ENCODE results near the gene BABAM1. TPM values are rescaled to one million over a fixed set of nuclear protein-coding genes. Genes with fewer than 3 reads are reported as not detected.
A peak's percentile ranks its signal among the peaks of the same experiment; 100 is the strongest.

Gene BABAM1
- 79.1 and 89.3 TPM in 2 replicates for total RNA-seq
- long read RNA-seq, transcript BABAM1-201 (9 exons, 1,472 nt): minor isoform, 16 of 81 reads
- long read RNA-seq, transcript BABAM1-208 (9 exons, 1,470 nt): major isoform, 47 of 81 reads
- long read RNA-seq, partial matches to known transcripts: 3 of 81 reads
- long read RNA-seq, other reads (novel, unspliced or antisense): 10 of 81 reads

DNA sequence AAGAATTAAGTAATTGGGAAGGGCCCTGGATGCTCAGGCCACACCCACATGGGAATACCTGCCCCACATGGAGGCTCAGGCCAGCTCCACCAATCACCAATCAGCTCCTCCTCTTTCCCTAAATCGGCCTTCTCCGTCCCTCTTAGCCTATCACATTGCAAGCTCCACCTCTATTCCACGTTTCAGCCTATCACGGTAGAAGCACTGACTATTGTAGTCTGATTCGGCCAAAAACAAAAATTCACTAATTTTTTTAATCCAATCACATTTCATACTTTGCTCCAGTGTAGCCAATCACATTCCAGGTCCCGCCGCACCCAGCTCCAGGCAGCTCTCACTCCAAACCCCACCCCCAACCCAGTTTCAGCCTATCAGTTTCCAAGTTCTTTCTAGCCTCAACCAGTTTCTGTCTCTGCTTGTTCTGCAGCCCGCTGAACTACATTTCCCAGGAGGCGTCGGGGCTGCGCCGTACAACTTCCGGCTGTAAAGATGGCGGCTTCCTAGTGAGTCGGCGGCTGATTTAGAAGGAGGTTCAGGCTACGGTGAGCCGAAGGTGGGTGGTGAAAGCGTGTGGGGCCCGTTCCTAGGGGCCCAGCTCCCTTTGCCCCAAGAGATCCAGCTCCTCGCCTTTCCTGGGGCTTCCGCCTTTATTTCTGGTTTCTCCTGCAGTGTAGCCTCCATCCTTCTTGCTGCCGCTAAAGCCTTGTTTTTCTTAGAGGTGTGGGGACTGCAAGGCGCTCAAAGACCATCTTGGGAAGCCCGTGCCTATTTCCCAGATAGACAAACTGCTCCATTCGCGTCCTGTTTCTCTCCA is at the start of gene BABAM1:
BABAM1 (plus strand) TSS at position 469 of the 814 bp plus-strand sequence. CDS start 1,364 bp downstream, outside the sequence.
- Mint-ChIP-seq H3K4me1 (peaks cover 14% of the 10 kb centered on the region), H3K9me3 (peaks cover 5% of the 10 kb centered on the region), H3K4me3 (peak within 1 kb of the TSS; percentile 90), H3K36me3 (ENCODE audit: low read depth) (peaks cover 3% of the 10 kb centered on the region), H3K27ac (ENCODE audit: unreplicated experiment) (peak within 1 kb of the TSS; percentile 10), H3K27me3 (ENCODE audit: low read depth) (peaks cover 2% of the 10 kb centered on the region)
- TF ChIP-seq, protein P1, sequence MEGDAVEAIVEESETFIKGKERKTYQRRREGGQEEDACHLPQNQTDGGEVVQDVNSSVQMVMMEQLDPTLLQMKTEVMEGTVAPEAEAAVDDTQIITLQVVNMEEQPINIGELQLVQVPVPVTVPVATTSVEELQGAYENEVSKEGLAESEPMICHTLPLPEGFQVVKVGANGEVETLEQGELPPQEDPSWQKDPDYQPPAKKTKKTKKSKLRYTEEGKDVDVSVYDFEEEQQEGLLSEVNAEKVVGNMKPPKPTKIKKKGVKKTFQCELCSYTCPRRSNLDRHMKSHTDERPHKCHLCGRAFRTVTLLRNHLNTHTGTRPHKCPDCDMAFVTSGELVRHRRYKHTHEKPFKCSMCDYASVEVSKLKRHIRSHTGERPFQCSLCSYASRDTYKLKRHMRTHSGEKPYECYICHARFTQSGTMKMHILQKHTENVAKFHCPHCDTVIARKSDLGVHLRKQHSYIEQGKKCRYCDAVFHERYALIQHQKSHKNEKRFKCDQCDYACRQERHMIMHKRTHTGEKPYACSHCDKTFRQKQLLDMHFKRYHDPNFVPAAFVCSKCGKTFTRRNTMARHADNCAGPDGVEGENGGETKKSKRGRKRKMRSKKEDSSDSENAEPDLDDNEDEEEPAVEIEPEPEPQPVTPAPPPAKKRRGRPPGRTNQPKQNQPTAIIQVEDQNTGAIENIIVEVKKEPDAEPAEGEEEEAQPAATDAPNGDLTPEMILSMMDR (conservative IDR thresholded peaks at IDR 0.05): no peak
- DNase-seq (ENCODE audit: low read depth, low spot score): peak; percentile 84

DNA sequence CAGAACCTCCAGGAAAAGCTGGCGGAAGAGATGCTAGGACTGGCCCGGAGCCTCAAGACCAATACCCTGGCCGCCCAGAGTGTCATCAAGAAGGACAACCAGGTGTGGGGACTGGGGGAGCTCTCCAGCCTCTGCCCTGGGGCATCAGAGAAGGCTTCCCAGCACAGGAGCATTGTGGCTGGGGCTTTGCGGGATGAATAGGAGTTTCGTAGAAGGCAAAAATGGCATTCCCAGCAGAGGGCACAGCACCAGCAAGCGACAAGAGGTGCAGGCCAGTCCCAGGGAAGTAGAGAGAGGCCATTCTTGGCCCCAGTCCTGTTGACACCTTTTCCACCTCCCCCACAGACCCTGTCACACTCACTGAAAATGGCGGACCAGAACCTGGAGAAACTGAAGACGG is 48.0 kb upstream of the BABAM1 start:
- no peak overlapping the region for H3K27ac Mint-ChIP-seq (ENCODE audit: unreplicated experiment)
- H3K9me3 Mint-ChIP-seq: no peaks in the 10 kb centered on the region
- TF ChIP-seq, protein P1 (conservative IDR thresholded peaks at IDR 0.05): no peak
- H3K4me3 Mint-ChIP-seq: peak overlapping the region; percentile 68
- H3K36me3 Mint-ChIP-seq (ENCODE audit: low read depth): peaks cover 2% of the 10 kb centered on the region
- H3K4me1 Mint-ChIP-seq: peaks cover 28% of the 10 kb centered on the region
- no peak for DNase-seq (ENCODE audit: low read depth, low spot score)
- H3K27me3 Mint-ChIP-seq (ENCODE audit: low read depth): peaks cover 3% of the 10 kb centered on the region

DNA sequence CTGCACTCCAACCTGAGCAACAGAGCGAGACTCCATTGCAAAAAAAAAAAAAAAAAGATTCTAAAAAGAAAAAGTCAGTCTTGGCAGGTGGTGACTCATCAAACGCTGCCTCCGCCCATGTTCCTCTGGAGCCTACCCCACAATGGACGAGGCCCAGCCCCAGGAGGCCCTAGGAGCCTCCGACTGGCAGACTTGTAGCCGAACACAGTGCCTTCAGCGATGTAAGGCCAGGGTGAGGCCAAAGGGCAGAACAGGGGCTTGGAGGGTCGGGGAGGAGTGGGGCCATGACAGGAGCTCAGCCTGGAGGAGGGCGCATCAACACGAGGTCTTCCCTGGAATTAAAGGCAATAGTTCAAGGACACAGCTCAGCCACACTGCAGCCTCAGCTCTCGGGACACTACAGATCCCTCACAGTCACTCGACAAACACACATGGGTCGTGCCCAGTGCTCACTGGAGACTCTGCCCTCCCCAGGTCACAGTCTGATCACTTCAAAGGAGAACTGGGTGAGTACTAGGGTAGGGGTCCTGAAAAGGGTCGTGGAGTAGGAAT is 47.0 kb upstream of the BABAM1 start:
- Mint-ChIP-seq H3K4me1 (peaks cover 19% of the 10 kb centered on the region), H3K36me3 (ENCODE audit: low read depth) (peaks cover 2% of the 10 kb centered on the region), H3K27ac (ENCODE audit: unreplicated experiment) (no peak overlapping the region), H3K4me3 (peak overlapping the region; percentile 47), H3K9me3 (no peaks in the 10 kb centered on the region), H3K27me3 (ENCODE audit: low read depth) (peaks cover under 1% of the 10 kb centered on the region)
- TF ChIP-seq, protein P1 (conservative IDR thresholded peaks at IDR 0.05): no peak
- DNase-seq (ENCODE audit: low read depth, low spot score): no peak

DNA sequence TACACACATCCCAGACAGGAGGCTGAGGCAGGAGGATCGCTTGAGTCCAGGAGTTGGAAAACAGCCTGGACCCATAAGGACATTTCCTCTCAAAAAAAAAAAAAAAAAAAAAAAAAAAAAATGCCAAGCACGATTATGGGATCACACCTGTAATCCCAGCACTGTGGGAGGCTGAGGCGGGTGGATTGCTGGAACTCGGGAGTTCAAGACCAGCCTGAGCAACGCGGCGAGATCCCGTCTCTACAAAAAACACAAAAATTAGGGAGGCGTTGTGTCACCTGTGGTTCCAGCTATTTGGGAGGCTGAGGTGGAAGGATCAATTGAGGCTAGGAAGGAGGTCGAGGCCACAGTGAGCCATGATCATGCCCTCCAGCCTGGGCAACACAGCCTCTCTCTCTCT is 42.2 kb upstream of the BABAM1 start:
- Mint-ChIP-seq H3K9me3 (no peaks in the 10 kb centered on the region), H3K27me3 (ENCODE audit: low read depth) (peaks cover 4% of the 10 kb centered on the region), H3K36me3 (ENCODE audit: low read depth) (no peaks in the 10 kb centered on the region), H3K27ac (ENCODE audit: unreplicated experiment) (no peak overlapping the region), H3K4me1 (peaks cover 10% of the 10 kb centered on the region), H3K4me3 (no peak overlapping the region)
- TF ChIP-seq, protein P1 (conservative IDR thresholded peaks at IDR 0.05): no peak
- no peak for DNase-seq (ENCODE audit: low read depth, low spot score)

- H3K36me3 Mint-ChIP-seq (ENCODE audit: low read depth): no peaks in the 10 kb centered on the region
- H3K4me1 Mint-ChIP-seq: peaks cover 5% of the 10 kb centered on the region
- DNase-seq (ENCODE audit: low read depth, low spot score): peak; percentile 94
- H3K9me3 Mint-ChIP-seq: no peaks in the 10 kb centered on the region
- TF ChIP-seq, protein P1 (conservative IDR thresholded peaks at IDR 0.05): no peak
- H3K27me3 Mint-ChIP-seq (ENCODE audit: low read depth): peaks cover 4% of the 10 kb centered on the region
- H3K4me3 Mint-ChIP-seq: peak within 1 kb of the TSS; percentile 91
- H3K27ac Mint-ChIP-seq (ENCODE audit: unreplicated experiment): peak within 1 kb of the TSS; percentile 93
These were observed 41.0 kb upstream of the BABAM1 start, which contains the start of gene OCEL1 for GRCh38 chr19:17226002-17226933. Gene OCEL1, plus strand, starts transcription at chr19:17226226. Its CDS starts 22 bp downstream, at chr19:17226248.

Data from neural crest cell (in vitro differentiated cells).